Lung (tissue), 12 donors: ENCODE measurements around the gene THEM5. TPM values are rescaled to one million over a fixed set of nuclear protein-coding genes. Genes with fewer than 3 reads are reported as not detected.
"Not testable (repeated sequence)": the region's sequence is repeated elsewhere in the genome, so short reads cannot be mapped to it uniquely, and the experiment has no call there.

Source experiments
- ATAC-seq: fragments of 200-7000 bp; cut with Tn5 transposase; one replicate; pipeline ENCODE4 v1.9.1; 2020; ENCODE audit warnings: moderate number of reproducible peaks; ENCODE audit not compliant: insufficient read depth, low FRiP score
- DNase-seq, 3 donors: peaks; one replicate each; pipeline ENCODE4 v3.0.0-alpha.2; 2013 to 2017
- H3K27ac ChIP-seq, 2 donors: one replicate each; pipeline ENCODE4 v1.5.1; 2013; ENCODE audit warnings: mild to moderate bottlenecking in 2 of 2, moderate library complexity in 2 of 2, control low read depth in 1 of 2, inconsistent platforms in 1 of 2, low read depth in 1 of 2, low read length in 1 of 2
- H3K27me3 ChIP-seq, 3 donors: one replicate each; pipeline ENCODE4 v1.5.1; 2013; ENCODE audit warnings: low read length in 2 of 3; ENCODE audit not compliant: control insufficient read depth in 3 of 3, insufficient read depth in 3 of 3
- H3K36me3 ChIP-seq, 4 donors: one replicate each; pipeline ENCODE4 v1.5.1; 2013; ENCODE audit warnings: low read length in 4 of 4, mild to moderate bottlenecking in 1 of 4, moderate library complexity in 1 of 4; ENCODE audit not compliant: control insufficient read depth in 4 of 4, insufficient read depth in 4 of 4
- H3K4me1 ChIP-seq, 5 donors: one replicate each; pipeline ENCODE4 v1.5.1; 2013; ENCODE audit warnings: low read length in 5 of 5, mild to moderate bottlenecking in 2 of 5, moderate library complexity in 1 of 5; ENCODE audit not compliant: control insufficient read depth in 5 of 5, insufficient read depth in 5 of 5
- H3K4me3 ChIP-seq: one replicate; pipeline ENCODE4 v1.5.1; 2013; ENCODE audit warnings: mild to moderate bottlenecking, control low read depth, moderate library complexity
- H3K9ac ChIP-seq, 2 donors: one replicate each; pipeline ENCODE4 v1.5.1; 2013; ENCODE audit warnings: low read length in 2 of 2, control low read depth in 1 of 2; ENCODE audit not compliant: insufficient read depth in 1 of 2
- H3K9me3 ChIP-seq, 4 donors: one replicate each; pipeline ENCODE4 v1.5.1; 2013; ENCODE audit warnings: low read length in 3 of 4, mild to moderate bottlenecking in 1 of 4, moderate library complexity in 1 of 4; ENCODE audit not compliant: control insufficient read depth in 4 of 4, insufficient read depth in 3 of 4
- CTCF ChIP-seq: IDR thresholded peaks from 2 replicates; pipeline ENCODE4 v1.5.1; 2012; ENCODE audit warnings: mild to moderate bottlenecking; ENCODE audit errors: control extremely low read depth, extremely low read depth
- WGBS, 2 donors: extraction: QIAGEN DNeasy Blood & Tissue Kit; methylation state at CpG; one replicate each; pipeline ENCODE4 v1.1.7; 2013; 5-methylcytosine and 5-hydroxymethylcytosine counted together
- polyA plus RNA-seq, 2 donors: library from polyadenylated mRNA; stranded (reverse); fragments of 200-250 nt; gene quantifications; one replicate each; pipeline ENCODE4 v1.2.1, GENCODE V29; 2013
- total RNA-seq, 2 donors: library from RNA; depleted of rRNA in 1 of 2; stranded (reverse); fragments of >200 nt in 1 of 2; gene quantifications; one replicate each; pipeline ENCODE4 v1.2.1, GENCODE V29; 2014 to 2021
- donor health status: control.
- donor health status: control.
- donor health status: Bipolar disorder and iron deficiency.
- donor health status: healthy.
- donor health status: DM: yes; HTN: yes; CAD: no.

The THEM5 gene
- total and polyA plus RNA-seq, 4 donors = not detected

GRCh38 chr1:151875419-151876097 is 22.0 kb upstream of the THEM5 start:
- 98 to 100% methylated on average over 1 of the region's 1 CpG for WGBS, 2 donors

GRCh38 chr1:151872776-151873175 is 19.3 kb upstream of the THEM5 start:
- not testable (repeated sequence) for H3K4me1 ChIP-seq, ATAC-seq, H3K27ac ChIP-seq, H3K27me3 ChIP-seq, H3K9me3 ChIP-seq, H3K4me3 ChIP-seq, H3K9ac ChIP-seq, DNase-seq, H3K36me3 ChIP-seq
- WGBS, 2 donors = 32 to 66% methylated on average over 9 of the region's 9 CpGs

More at GRCh38 chr1:151875419-151876097, 22.0 kb upstream of the THEM5 start:
- ATAC-seq (no peak), DNase-seq (no peak)
- no peak overlapping the region for H3K27ac ChIP-seq
- no peak overlapping the region for H3K9ac ChIP-seq
- H3K36me3 ChIP-seq = peaks cover 0 to 8% (median 8%) of the 10 kb centered on the region in 4 donors
- peaks cover 0 to 8% (median 0%) of the 10 kb centered on the region in 5 donors for H3K4me1 ChIP-seq
- no peaks in the 10 kb centered on the region for H3K9me3 ChIP-seq
- TF ChIP-seq CTCF = no peak
- no peaks in the 10 kb centered on the region for H3K27me3 ChIP-seq
- H3K4me3 ChIP-seq = no peak overlapping the region

- ATAC-seq (no peak), DNase-seq (no peak)
- Histone ChIP-seq H3K27me3 (no peaks in the 10 kb centered on the region), H3K4me1 (peaks cover 0 to 8% (median 5%) of the 10 kb centered on the region in 5 donors), H3K9me3 (no peaks in the 10 kb centered on the region), H3K36me3 (peaks cover 0 to 8% (median 6%) of the 10 kb centered on the region in 4 donors), H3K27ac (no peak overlapping the region), H3K4me3 (no peak overlapping the region), H3K9ac (no peak overlapping the region)
- TF ChIP-seq CTCF = no peak
- 63 to 65% methylated on average over 5 of the region's 5 CpGs for WGBS, 2 donors
These were observed 17.9 kb upstream of the THEM5 start for GRCh38 chr1:151871284-151872030.

- Histone ChIP-seq H3K4me1 (peaks cover 0 to 12% (median 5%) of the 10 kb centered on the region in 5 donors), H3K4me3 (no peak overlapping the region), H3K27me3 (no peaks in the 10 kb centered on the region), H3K9me3 (no peaks in the 10 kb centered on the region), H3K36me3 (peaks cover 0 to 4% (median 1%) of the 10 kb centered on the region in 4 donors), H3K27ac (no peak overlapping the region), H3K9ac (no peak overlapping the region)
- ATAC-seq (no peak), DNase-seq (peak; percentile 83 to 97 (median 97))
- 39 to 41% methylated on average over 3 of the region's 3 CpGs for WGBS, 2 donors
- no peak for TF ChIP-seq CTCF
These were observed 15.0 kb upstream of the THEM5 start for GRCh38 chr1:151868486-151868885.
